CD4-positive, CD25-positive, alpha-beta regulatory T cell (primary cell): Measurements from ENCODE around the gene ID1. TPM values are rescaled to one million over a fixed set of nuclear protein-coding genes. Genes with fewer than 3 reads are reported as not detected.
A peak's percentile ranks its signal among the peaks of the same experiment; 100 is the strongest.
"Not testable (repeated sequence)": the region's sequence is repeated elsewhere in the genome, so short reads cannot be mapped to it uniquely, and the experiment has no call there.

ENCODE experiments used
- ATAC-seq, 2 donors: fragments of 150-1000 bp; cut with Tn5 transposase; one replicate each; pipeline ENCODE4 v1.10.0; 2021; ENCODE audit warnings: low read depth in 2 of 2, moderate number of reproducible peaks in 2 of 2, moderate library complexity in 1 of 2
- DNase-seq, 3 donors: peaks; one replicate each; pipeline versions ENCODE4 v3.0.0 to v3.0.0-alpha.2; 2012 to 2022; ENCODE audit warnings: mixed read lengths in 1 of 3
- H3K27ac ChIP-seq: one replicate; pipeline ENCODE4 v1.7.0; 2013; ENCODE audit warnings: mild to moderate bottlenecking, low read length; ENCODE audit not compliant: insufficient read depth, poor library complexity, severe bottlenecking
- H3K27me3 ChIP-seq: one replicate; pipeline ENCODE4 v1.7.0; 2013; ENCODE audit warnings: low read length; ENCODE audit not compliant: control insufficient read depth, insufficient read depth
- H3K36me3 ChIP-seq: one replicate; pipeline ENCODE4 v1.7.0; 2013; ENCODE audit warnings: mild to moderate bottlenecking, low read length, moderate library complexity; ENCODE audit not compliant: control insufficient read depth, insufficient read depth
- H3K4me1 ChIP-seq: 2 replicates; pipeline ENCODE4 v1.7.0; 2013; ENCODE audit warnings: mild to moderate bottlenecking, low read length; ENCODE audit not compliant: insufficient read depth, control insufficient read depth, poor library complexity, severe bottlenecking
- H3K4me3 ChIP-seq: one replicate; pipeline ENCODE4 v1.7.0; 2013; ENCODE audit warnings: low read depth, mild to moderate bottlenecking, low read length, moderate library complexity
- H3K9me3 ChIP-seq, 2 experiments: 1 replicate in 1 of 2; 2 replicates in 1 of 2; pipeline ENCODE4 v1.7.0; 2013; ENCODE audit warnings: low read length in 2 of 2, mild to moderate bottlenecking in 1 of 2, moderate library complexity in 1 of 2; ENCODE audit not compliant: control insufficient read depth in 2 of 2
- H3K27ac Mint-ChIP-seq, 3 donors: one replicate each; pipeline ENCODE4 v1.8.0; 2020 to 2022; ENCODE audit warnings: mild to moderate bottlenecking in 3 of 3, mixed read lengths in 3 of 3, moderate library complexity in 2 of 3
- H3K27me3 Mint-ChIP-seq: one replicate; pipeline ENCODE4 v1.8.0; 2022; ENCODE audit warnings: mild to moderate bottlenecking, mixed read lengths
- H3K36me3 Mint-ChIP-seq: one replicate; pipeline ENCODE4 v1.8.0; 2020; ENCODE audit warnings: mixed read lengths
- H3K4me1 Mint-ChIP-seq, 4 donors: one replicate each; pipeline ENCODE4 v1.8.0; 2020 to 2022; ENCODE audit warnings: mixed read lengths in 4 of 4, mild to moderate bottlenecking in 1 of 4
- H3K4me3 Mint-ChIP-seq, 4 donors: one replicate each; pipeline ENCODE4 v1.8.0; 2020 to 2022; ENCODE audit warnings: mild to moderate bottlenecking in 4 of 4, mixed read lengths in 4 of 4, moderate library complexity in 3 of 4
- H3K9me3 Mint-ChIP-seq, 7 donors: one replicate each; pipeline ENCODE4 v1.8.0; 2020 to 2022; ENCODE audit warnings: mixed read lengths in 7 of 7, mild to moderate bottlenecking in 3 of 7, moderate library complexity in 2 of 7
- polyA plus RNA-seq, 4 donors: library from polyadenylated mRNA; unstranded; fragments of 300-500 nt; fragmentation: Illumina TruSeq; gene quantifications; one replicate each; pipeline ENCODE4 v1.2.3, GENCODE V29; 2021
- total RNA-seq: library from RNA; stranded (reverse); gene quantifications from one replicate; pipeline ENCODE4 v1.2.3, GENCODE V29; 2022

The ID1 gene
- total and polyA plus RNA-seq, 5 donors from 2014 or later: 0.71 to 9.4 (median 1.1) TPM

- peaks cover 14% of the 10 kb centered on the region for H3K4me1 ChIP-seq
- ATAC-seq: no peak
- DNase-seq: no peak
- no peak overlapping the region for H3K4me3 ChIP-seq
- H3K4me3 Mint-ChIP-seq: peak overlapping the region in 1 of 4 donors; percentile 82
- H3K36me3 ChIP-seq: no peaks in the 10 kb centered on the region
- no peaks in the 10 kb centered on the region for H3K9me3 ChIP-seq
- no peaks in the 10 kb centered on the region for H3K27me3 ChIP-seq
- peaks cover 8% of the 10 kb centered on the region for H3K27me3 Mint-ChIP-seq
- no peak overlapping the region for H3K27ac ChIP-seq
- H3K27ac Mint-ChIP-seq: peak overlapping the region in 2 of 3 donors; percentile 51 to 54
- no peaks in the 10 kb centered on the region for H3K36me3 Mint-ChIP-seq
- H3K4me1 Mint-ChIP-seq: peaks cover 5 to 23% (median 16%) of the 10 kb centered on the region in 4 donors
- peaks cover 0 to 3% (median 0%) of the 10 kb centered on the region in 7 donors for H3K9me3 Mint-ChIP-seq
These were observed 27.9 kb upstream of the ID1 start for GRCh38 chr20:31577194-31577593.

GRCh38 chr20:31578448-31579138 lies 26.5 kb upstream of the ID1 start:
- Histone ChIP-seq H3K36me3 (no peaks in the 10 kb centered on the region), H3K27me3 (no peaks in the 10 kb centered on the region), H3K4me1 (peaks cover 4% of the 10 kb centered on the region), H3K27ac (no peak overlapping the region), H3K9me3 (no peaks in the 10 kb centered on the region), H3K4me3 (no peak overlapping the region)
- Mint-ChIP-seq H3K27ac (no peak overlapping the region), H3K36me3 (no peaks in the 10 kb centered on the region), H3K27me3 (peaks cover 8% of the 10 kb centered on the region), H3K4me3 (no peak overlapping the region), H3K9me3 (peaks cover 0 to 3% (median 0%) of the 10 kb centered on the region in 7 donors), H3K4me1 (peaks cover 5 to 14% (median 8%) of the 10 kb centered on the region in 4 donors)
- ATAC-seq: no peak
- DNase-seq: no peak

- Mint-ChIP-seq H3K36me3 (no peaks in the 10 kb centered on the region), H3K4me1 (peaks cover 0 to 9% (median 5%) of the 10 kb centered on the region in 4 donors), H3K4me3 (peak overlapping the region in 1 of 4 donors; percentile 10), H3K27ac (no peak overlapping the region), H3K27me3 (peaks cover 8% of the 10 kb centered on the region), H3K9me3 (peaks cover 0 to 3% (median 0%) of the 10 kb centered on the region in 7 donors)
- no peak for DNase-seq
- Histone ChIP-seq H3K4me3 (no peak overlapping the region), H3K9me3 (no peaks in the 10 kb centered on the region), H3K4me1 (no peaks in the 10 kb centered on the region), H3K27ac (no peak overlapping the region), H3K36me3 (no peaks in the 10 kb centered on the region), H3K27me3 (no peaks in the 10 kb centered on the region)
- ATAC-seq: no peak
These were observed 25.8 kb upstream of the ID1 start for GRCh38 chr20:31579245-31579644.

- H3K4me3 ChIP-seq, H3K27ac ChIP-seq, H3K27me3 Mint-ChIP-seq, H3K9me3 Mint-ChIP-seq, H3K36me3 ChIP-seq, H3K4me1 Mint-ChIP-seq, ATAC-seq, H3K36me3 Mint-ChIP-seq, H3K27me3 ChIP-seq, H3K9me3 ChIP-seq, H3K4me1 ChIP-seq, DNase-seq, H3K27ac Mint-ChIP-seq: not testable (repeated sequence)
- H3K4me3 Mint-ChIP-seq: peak overlapping the region in 1 of 4 donors; percentile 1
These were observed 25.0 kb upstream of the ID1 start for GRCh38 chr20:31579941-31580651.

- Histone ChIP-seq H3K4me1 (no peaks in the 10 kb centered on the region), H3K27me3 (no peaks in the 10 kb centered on the region), H3K4me3 (no peak overlapping the region), H3K36me3 (no peaks in the 10 kb centered on the region), H3K27ac (no peak overlapping the region), H3K9me3 (no peaks in the 10 kb centered on the region)
- no peak for ATAC-seq
- Mint-ChIP-seq H3K4me1 (peaks cover 0 to 9% (median 5%) of the 10 kb centered on the region in 4 donors), H3K27ac (no peak overlapping the region), H3K9me3 (peaks cover 0 to 3% (median 0%) of the 10 kb centered on the region in 7 donors), H3K36me3 (no peaks in the 10 kb centered on the region), H3K4me3 (peak overlapping the region in 1 of 4 donors; percentile 1), H3K27me3 (peaks cover 11% of the 10 kb centered on the region)
- no peak for DNase-seq
These were observed 24.4 kb upstream of the ID1 start for GRCh38 chr20:31580706-31581105.

GRCh38 chr20:31581391-31581790 lies 23.7 kb upstream of the ID1 start:
- H3K27ac ChIP-seq: no peak overlapping the region
- H3K27ac Mint-ChIP-seq: no peak overlapping the region
- no peaks in the 10 kb centered on the region for H3K27me3 ChIP-seq
- ATAC-seq (no peak), DNase-seq (no peak)
- no peaks in the 10 kb centered on the region for H3K9me3 ChIP-seq
- H3K4me1 ChIP-seq: no peaks in the 10 kb centered on the region
- no peak overlapping the region for H3K4me3 Mint-ChIP-seq
- H3K4me1 Mint-ChIP-seq: peaks cover 0 to 13% (median 6%) of the 10 kb centered on the region in 4 donors
- no peaks in the 10 kb centered on the region for H3K36me3 Mint-ChIP-seq
- H3K36me3 ChIP-seq: no peaks in the 10 kb centered on the region
- H3K9me3 Mint-ChIP-seq: peaks cover 0 to 3% (median 0%) of the 10 kb centered on the region in 7 donors
- peaks cover 15% of the 10 kb centered on the region for H3K27me3 Mint-ChIP-seq
- no peak overlapping the region for H3K4me3 ChIP-seq

GRCh38 chr20:31587545-31588389 lies 17.3 kb upstream of the ID1 start:
- no peaks in the 10 kb centered on the region for H3K9me3 Mint-ChIP-seq
- no peaks in the 10 kb centered on the region for H3K36me3 Mint-ChIP-seq
- no peaks in the 10 kb centered on the region for H3K27me3 ChIP-seq
- peak overlapping the region in 2 of 3 donors; percentile 10 to 72 for H3K27ac Mint-ChIP-seq
- H3K27me3 Mint-ChIP-seq: peaks cover 32% of the 10 kb centered on the region
- peaks cover 0 to 14% (median 8%) of the 10 kb centered on the region in 4 donors for H3K4me1 Mint-ChIP-seq
- no peaks in the 10 kb centered on the region for H3K9me3 ChIP-seq
- H3K27ac ChIP-seq: no peak overlapping the region
- no peak overlapping the region for H3K4me3 ChIP-seq
- H3K4me1 ChIP-seq: peaks cover 12% of the 10 kb centered on the region
- DNase-seq (no peak), ATAC-seq (no peak)
- H3K4me3 Mint-ChIP-seq: peak overlapping the region; percentile 51 to 84 (median 71)
- no peaks in the 10 kb centered on the region for H3K36me3 ChIP-seq
